SK-N-SH treated with all-trans-retinoic acid at 6 μM for 48 hours (cell line): ENCODE measurements around the gene CDK5R1.

Experiments used
- ARNTL ChIP-seq: fragments of 450-650 bp; formaldehyde crosslinking; IDR thresholded peaks from 2 replicates; pipeline ENCODE4 v1.5.0; 2020; ENCODE audit warnings: low read depth, mild to moderate bottlenecking, moderate library complexity, borderline replicate concordance
- ZNF70 ChIP-seq: fragments of 450-650 bp; formaldehyde crosslinking; IDR thresholded peaks from 2 replicates; pipeline ENCODE4 v1.5.0; 2020; ENCODE audit warnings: mild to moderate bottlenecking, moderate library complexity
- TF ChIP-seq, protein P1 (sequence below): fragments of 250-450 bp; sonication (Bioruptor Pico); IDR thresholded peaks from 2 replicates; pipeline ENCODE4 v1.8.0; 2020; ENCODE audit warnings: mild to moderate bottlenecking, moderate library complexity, borderline replicate concordance

DNA sequence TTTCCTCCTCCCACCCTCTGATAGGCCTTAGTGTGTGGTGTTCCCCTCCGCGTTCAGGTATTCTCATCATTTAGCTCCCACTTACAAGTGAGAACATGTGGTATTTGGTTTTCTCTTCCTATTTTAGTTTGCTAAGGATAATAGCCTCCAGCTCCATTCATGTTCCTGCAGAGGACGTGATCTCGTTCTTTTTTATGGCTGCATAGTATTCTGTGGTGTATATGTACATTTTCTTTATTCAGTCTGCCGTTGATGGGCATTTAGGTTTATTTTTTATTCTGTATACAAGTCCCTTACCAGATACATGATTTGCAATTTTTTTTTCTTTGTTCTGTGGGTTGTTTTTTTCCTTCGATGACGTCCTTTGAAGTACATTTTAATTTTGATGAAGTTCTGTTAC is 18.8 kb upstream of the CDK5R1 start:
- TF ChIP-seq, protein P1, sequence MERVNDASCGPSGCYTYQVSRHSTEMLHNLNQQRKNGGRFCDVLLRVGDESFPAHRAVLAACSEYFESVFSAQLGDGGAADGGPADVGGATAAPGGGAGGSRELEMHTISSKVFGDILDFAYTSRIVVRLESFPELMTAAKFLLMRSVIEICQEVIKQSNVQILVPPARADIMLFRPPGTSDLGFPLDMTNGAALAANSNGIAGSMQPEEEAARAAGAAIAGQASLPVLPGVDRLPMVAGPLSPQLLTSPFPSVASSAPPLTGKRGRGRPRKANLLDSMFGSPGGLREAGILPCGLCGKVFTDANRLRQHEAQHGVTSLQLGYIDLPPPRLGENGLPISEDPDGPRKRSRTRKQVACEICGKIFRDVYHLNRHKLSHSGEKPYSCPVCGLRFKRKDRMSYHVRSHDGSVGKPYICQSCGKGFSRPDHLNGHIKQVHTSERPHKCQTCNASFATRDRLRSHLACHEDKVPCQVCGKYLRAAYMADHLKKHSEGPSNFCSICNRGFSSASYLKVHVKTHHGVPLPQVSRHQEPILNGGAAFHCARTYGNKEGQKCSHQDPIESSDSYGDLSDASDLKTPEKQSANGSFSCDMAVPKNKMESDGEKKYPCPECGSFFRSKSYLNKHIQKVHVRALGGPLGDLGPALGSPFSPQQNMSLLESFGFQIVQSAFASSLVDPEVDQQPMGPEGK (CRISPR knock-in tag), result no peak
- TF ChIP-seq ZNF70 (CRISPR knock-in tag) (no peak), ARNTL (CRISPR knock-in tag) (no peak)
